ENCODE data around the gene CDC25B.

GRCh38 chr20:3754276-3754630, 41.9 kb upstream of the CDC25B start:
- TF ChIP-seq CTCF (optimal IDR thresholded peaks at IDR 0.05 in 1 of 3, IDR thresholded peaks at IDR 0.05 in 1 of 3, conservative IDR thresholded peaks at IDR 0.05 in 1 of 3; ENCODE audit: extremely low read depth in 1 of 3, insufficient read depth in 2 of 3, low read length in 3 of 3) = no peak
- TF ChIP-seq EZH2 (IDR thresholded peaks at IDR 0.05; ENCODE audit: low read length) = no peak

Data from keratinocyte (primary cell).